NB4 (cell line): ENCODE results near the gene NRAS.

Source experiments
- DNase-seq: peaks from one replicate; pipeline ENCODE4 v3.0.0; 2010; ENCODE audit warnings: low read depth
- H3K4me3 ChIP-seq: one replicate; pipeline ENCODE4 v1.5.1; 2011; ENCODE audit warnings: mild to moderate bottlenecking, low read depth, low read length, moderate library complexity
- MYC ChIP-seq: IDR thresholded peaks from 2 replicates; pipeline ENCODE4 v1.6.1; 2011; ENCODE audit warnings: low read depth, low read length
- POLR2A ChIP-seq: IDR thresholded peaks from 2 replicates; pipeline ENCODE4 v1.6.1; 2011; ENCODE audit warnings: mild to moderate bottlenecking; ENCODE audit not compliant: insufficient read length; ENCODE audit errors: extremely low read depth
- TF ChIP-seq, protein P1 (sequence below): IDR thresholded peaks from one replicate; pipeline ENCODE4 v1.5.1; 2012; ENCODE audit warnings: low read depth, low read length
- TF ChIP-seq, protein P2 (sequence below): IDR thresholded peaks from 2 replicates; pipeline ENCODE4 v1.6.1; 2011; ENCODE audit warnings: low read depth, low read length

NRAS gene

DNA sequence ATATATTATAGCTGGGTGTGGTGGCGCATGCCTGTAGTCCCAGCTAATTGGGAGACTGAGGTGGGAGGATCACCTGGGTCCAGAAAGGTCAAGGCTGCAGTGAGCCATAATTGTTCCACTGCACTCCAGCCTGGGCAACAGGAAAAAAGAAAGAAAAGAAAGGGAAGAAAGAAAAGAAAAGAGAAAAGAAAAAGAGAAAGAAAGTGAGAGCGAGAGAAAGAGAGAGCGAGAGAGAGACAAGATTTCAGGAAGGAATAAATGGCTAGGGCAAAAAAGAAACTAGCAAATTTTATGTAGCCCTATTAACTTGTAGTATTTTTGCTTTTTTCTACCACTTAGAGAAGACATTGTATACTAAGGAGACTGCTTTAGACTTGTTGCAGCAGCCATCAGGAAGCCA lies 6.2 kb downstream of the NRAS start:
- no peak overlapping the region for H3K4me3 ChIP-seq
- DNase-seq = no peak
- no peak for TF ChIP-seq POLR2A
- TF ChIP-seq, protein P1, sequence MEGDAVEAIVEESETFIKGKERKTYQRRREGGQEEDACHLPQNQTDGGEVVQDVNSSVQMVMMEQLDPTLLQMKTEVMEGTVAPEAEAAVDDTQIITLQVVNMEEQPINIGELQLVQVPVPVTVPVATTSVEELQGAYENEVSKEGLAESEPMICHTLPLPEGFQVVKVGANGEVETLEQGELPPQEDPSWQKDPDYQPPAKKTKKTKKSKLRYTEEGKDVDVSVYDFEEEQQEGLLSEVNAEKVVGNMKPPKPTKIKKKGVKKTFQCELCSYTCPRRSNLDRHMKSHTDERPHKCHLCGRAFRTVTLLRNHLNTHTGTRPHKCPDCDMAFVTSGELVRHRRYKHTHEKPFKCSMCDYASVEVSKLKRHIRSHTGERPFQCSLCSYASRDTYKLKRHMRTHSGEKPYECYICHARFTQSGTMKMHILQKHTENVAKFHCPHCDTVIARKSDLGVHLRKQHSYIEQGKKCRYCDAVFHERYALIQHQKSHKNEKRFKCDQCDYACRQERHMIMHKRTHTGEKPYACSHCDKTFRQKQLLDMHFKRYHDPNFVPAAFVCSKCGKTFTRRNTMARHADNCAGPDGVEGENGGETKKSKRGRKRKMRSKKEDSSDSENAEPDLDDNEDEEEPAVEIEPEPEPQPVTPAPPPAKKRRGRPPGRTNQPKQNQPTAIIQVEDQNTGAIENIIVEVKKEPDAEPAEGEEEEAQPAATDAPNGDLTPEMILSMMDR = no peak
- TF ChIP-seq, protein P2, sequence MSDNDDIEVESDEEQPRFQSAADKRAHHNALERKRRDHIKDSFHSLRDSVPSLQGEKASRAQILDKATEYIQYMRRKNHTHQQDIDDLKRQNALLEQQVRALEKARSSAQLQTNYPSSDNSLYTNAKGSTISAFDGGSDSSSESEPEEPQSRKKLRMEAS = no peak
- TF ChIP-seq MYC = no peak

DNA sequence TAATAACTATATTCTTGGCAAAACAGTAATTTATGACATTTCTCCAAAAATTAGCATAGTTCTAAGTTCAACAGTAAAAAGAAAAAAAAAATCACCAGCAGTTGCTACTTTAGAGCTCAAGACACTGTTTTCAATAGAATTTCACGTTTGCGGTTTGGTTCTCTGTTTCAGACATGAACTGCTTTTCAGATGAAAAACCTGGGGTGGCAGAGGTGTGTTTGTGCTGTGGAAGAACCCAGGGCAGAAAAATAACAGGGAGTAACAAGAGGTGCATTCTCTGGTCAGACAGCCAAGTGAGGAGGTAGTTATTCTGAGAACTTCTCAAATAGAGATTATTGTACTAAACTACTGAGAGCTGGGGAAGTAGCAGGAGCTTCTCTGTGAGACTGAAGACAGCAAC lies 9.0 kb downstream of the NRAS start:
- TF ChIP-seq, protein P1 = no peak
- TF ChIP-seq MYC = no peak
- no peak for TF ChIP-seq POLR2A
- TF ChIP-seq, protein P2 = no peak
- no peak for DNase-seq
- H3K4me3 ChIP-seq = no peak overlapping the region

DNA sequence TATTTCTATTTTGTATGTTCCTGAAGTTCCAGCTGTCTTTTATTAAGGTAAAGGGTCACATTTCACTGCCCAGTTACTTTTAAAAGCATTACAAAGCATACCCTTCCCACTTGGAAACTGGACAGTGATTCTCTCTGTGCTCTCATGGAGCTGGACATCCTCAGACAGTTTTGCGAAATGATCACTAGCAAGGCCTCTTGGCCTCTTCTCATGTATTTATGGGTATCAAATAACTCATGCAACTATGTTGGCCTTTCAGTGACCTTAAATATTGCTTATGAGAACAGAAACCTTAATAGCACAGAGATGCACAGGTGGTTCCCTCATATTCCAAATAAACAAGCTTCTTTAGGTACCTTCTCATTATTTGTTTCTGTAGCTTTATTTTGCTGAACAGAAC lies 13.3 kb downstream of the NRAS start:
- no peak for DNase-seq
- no peak overlapping the region for H3K4me3 ChIP-seq
- TF ChIP-seq, protein P1 = no peak
- TF ChIP-seq POLR2A (no peak), MYC (no peak)
- TF ChIP-seq, protein P2 = no peak

DNA sequence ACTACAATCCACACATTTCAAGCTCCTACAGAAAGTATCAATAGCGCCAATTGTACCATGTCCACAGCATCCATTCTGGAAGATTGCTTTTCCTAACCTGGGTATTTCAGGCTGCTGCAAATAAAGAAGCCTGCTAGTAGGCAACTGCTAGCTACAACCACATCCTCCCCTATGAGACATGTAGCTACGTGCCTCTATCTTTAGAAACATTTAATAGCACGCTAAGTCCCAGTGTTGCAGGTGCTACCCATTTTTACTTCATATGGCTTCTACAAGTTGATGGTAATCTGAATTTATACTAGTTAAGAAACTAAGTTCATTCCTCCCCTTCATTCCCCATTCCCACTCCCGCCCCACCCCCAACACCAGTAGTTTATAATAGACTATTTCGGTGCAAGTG lies 13.8 kb downstream of the NRAS start:
- H3K4me3 ChIP-seq = no peak overlapping the region
- TF ChIP-seq MYC (no peak), POLR2A (no peak)
- TF ChIP-seq, protein P1 = no peak
- TF ChIP-seq, protein P2 = no peak
- no peak for DNase-seq

DNA sequence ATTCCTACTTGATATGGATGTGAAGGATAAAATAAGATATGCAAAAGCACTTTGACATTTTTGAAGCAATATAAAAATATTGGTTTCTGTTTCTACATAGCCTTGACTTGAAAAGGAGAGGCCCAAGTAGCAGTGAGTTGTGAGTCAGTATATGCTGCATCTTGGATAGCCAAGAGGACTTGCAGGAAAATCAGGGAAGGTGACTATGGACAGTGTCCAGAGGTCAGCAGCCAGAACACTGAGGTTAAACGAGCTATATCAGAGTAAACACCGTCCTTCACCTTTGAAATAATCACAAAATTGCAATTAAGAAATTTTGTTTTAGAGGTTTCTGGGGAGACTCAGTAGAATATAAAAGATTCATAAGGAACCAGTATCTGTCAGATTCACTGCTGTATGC lies 14.6 kb downstream of the NRAS start:
- no peak overlapping the region for H3K4me3 ChIP-seq
- TF ChIP-seq, protein P2 = no peak
- TF ChIP-seq, protein P1 = no peak
- TF ChIP-seq MYC = no peak
- no peak for TF ChIP-seq POLR2A
- no peak for DNase-seq

DNA sequence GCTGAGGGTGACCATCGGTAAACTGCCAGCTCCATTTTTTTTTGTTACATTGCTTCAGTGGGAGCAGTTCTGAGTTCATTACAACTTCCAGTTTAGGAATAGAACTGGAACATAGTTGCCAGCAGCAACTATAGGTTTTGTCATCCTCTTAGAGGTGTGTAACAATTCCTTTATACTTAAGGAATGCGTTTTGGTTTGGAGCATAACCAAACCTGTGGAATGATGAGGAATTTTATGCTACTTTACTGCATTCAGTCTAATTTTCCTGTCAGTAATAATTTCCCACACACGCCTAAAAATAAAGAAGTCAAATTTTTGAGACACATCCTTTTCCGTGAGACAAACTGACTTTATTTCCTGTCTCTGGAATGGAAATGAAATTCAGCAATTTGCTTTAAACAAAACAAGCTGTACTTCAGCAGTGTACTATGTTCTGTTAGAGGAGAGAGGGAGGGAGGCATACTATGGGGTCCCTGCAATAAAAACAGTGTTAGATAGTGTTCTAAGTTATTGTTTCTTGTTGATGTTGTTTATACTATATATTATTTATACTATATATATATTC lies 16.5 kb downstream of the NRAS start:
- no peak for DNase-seq
- no peak overlapping the region for H3K4me3 ChIP-seq
- TF ChIP-seq, protein P2 = no peak
- TF ChIP-seq, protein P1 = no peak
- TF ChIP-seq POLR2A (no peak), MYC (no peak)
